ENCODE measurements around the gene ST13. TPM values are rescaled to one million over a fixed set of nuclear protein-coding genes. Genes with fewer than 3 reads are reported as not detected.
"Not testable (repeated sequence)": the region's sequence is repeated elsewhere in the genome, so short reads cannot be mapped to it uniquely, and the experiment has no call there.

Gene ST13
- total RNA-seq, 1 experiment from 2014 or later: 200 TPM

DNA sequence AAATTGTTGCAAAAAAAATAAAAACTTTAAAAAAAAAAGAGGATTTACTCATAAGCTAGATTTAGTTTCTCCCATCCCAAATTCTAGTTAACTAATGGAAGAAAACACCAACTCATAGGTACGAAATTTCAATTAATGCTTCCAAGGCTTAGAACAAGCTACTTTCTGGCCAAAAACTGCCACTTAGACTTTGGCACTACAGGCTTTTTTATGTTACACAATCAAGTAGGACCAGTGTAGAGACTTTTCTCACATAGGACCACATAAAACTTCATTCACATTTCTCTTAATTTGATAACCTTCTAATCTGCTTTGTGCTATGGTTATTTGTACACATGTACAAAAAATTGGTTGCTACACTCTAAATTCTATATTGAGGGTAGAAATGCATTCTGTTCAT, 3.1 kb downstream of the ST13 start:
- no peak for DNase-seq (ENCODE audit: low read depth, low spot score)
- H3K4me3 ChIP-seq (ENCODE audit: low read depth in 2 of 2, low read length in 2 of 2): peak overlapping the region in 1 of 2 experiments; percentile 66; a peak in 3 of 4 replicates
- no peak for TF ChIP-seq SIN3A (IDR thresholded peaks at IDR 0.05; ENCODE audit: borderline replicate concordance, insufficient read depth, low read depth, low read length)
- TF ChIP-seq TCF7L2 (IDR thresholded peaks at IDR 0.05; ENCODE audit: low read depth, low read length): no peak
- TF ChIP-seq, protein P1, sequence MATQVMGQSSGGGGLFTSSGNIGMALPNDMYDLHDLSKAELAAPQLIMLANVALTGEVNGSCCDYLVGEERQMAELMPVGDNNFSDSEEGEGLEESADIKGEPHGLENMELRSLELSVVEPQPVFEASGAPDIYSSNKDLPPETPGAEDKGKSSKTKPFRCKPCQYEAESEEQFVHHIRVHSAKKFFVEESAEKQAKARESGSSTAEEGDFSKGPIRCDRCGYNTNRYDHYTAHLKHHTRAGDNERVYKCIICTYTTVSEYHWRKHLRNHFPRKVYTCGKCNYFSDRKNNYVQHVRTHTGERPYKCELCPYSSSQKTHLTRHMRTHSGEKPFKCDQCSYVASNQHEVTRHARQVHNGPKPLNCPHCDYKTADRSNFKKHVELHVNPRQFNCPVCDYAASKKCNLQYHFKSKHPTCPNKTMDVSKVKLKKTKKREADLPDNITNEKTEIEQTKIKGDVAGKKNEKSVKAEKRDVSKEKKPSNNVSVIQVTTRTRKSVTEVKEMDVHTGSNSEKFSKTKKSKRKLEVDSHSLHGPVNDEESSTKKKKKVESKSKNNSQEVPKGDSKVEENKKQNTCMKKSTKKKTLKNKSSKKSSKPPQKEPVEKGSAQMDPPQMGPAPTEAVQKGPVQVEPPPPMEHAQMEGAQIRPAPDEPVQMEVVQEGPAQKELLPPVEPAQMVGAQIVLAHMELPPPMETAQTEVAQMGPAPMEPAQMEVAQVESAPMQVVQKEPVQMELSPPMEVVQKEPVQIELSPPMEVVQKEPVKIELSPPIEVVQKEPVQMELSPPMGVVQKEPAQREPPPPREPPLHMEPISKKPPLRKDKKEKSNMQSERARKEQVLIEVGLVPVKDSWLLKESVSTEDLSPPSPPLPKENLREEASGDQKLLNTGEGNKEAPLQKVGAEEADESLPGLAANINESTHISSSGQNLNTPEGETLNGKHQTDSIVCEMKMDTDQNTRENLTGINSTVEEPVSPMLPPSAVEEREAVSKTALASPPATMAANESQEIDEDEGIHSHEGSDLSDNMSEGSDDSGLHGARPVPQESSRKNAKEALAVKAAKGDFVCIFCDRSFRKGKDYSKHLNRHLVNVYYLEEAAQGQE (IDR thresholded peaks at IDR 0.05; ENCODE audit: insufficient read depth in 1 of 2, low read depth in 2 of 2, low read length in 1 of 2): no peak
- TF ChIP-seq POLR2AphosphoS5 (IDR thresholded peaks at IDR 0.05; ENCODE audit: low read depth, low read length): no peak
- TF ChIP-seq, protein P2, sequence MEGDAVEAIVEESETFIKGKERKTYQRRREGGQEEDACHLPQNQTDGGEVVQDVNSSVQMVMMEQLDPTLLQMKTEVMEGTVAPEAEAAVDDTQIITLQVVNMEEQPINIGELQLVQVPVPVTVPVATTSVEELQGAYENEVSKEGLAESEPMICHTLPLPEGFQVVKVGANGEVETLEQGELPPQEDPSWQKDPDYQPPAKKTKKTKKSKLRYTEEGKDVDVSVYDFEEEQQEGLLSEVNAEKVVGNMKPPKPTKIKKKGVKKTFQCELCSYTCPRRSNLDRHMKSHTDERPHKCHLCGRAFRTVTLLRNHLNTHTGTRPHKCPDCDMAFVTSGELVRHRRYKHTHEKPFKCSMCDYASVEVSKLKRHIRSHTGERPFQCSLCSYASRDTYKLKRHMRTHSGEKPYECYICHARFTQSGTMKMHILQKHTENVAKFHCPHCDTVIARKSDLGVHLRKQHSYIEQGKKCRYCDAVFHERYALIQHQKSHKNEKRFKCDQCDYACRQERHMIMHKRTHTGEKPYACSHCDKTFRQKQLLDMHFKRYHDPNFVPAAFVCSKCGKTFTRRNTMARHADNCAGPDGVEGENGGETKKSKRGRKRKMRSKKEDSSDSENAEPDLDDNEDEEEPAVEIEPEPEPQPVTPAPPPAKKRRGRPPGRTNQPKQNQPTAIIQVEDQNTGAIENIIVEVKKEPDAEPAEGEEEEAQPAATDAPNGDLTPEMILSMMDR (IDR thresholded peaks at IDR 0.05): no peak
- no peaks in the 10 kb centered on the region for H3K27me3 ChIP-seq (ENCODE audit: control insufficient read depth, insufficient read depth, low read length)
- H3K27ac ChIP-seq (ENCODE audit: low read length): peak overlapping the region; percentile 86
- no peaks in the 10 kb centered on the region for H3K9me3 ChIP-seq (ENCODE audit: control insufficient read depth, insufficient read depth, low read depth, low read length)
- in situ Hi-C loops (cut with HindIII; ENCODE audit: low pct_unique_long_range_greater_than_20kb, low sequenced_read_pairs) (no loop called here), intact Hi-C loops (cut with micrococcal nuclease; ENCODE audit: unreplicated experiment) (no loop called here)
- CTCF ChIA-PET: no interaction called here
- no TSS peak for BruUV-seq (replicated peaks)
- ATAC-seq: no peak
- H3K36me3 ChIP-seq (ENCODE audit: control insufficient read depth, insufficient read depth, low read length): peaks cover 21% of the 10 kb centered on the region
- peaks cover 28% of the 10 kb centered on the region for H3K4me1 ChIP-seq (ENCODE audit: control insufficient read depth, insufficient read depth, low read length)
- POLR2A ChIA-PET: interaction anchor here (0.6 kb wide), 1 partner anchor 1816 kb away, joined by 5 read pairs; no protein-coding TSS in a partner anchor

DNA sequence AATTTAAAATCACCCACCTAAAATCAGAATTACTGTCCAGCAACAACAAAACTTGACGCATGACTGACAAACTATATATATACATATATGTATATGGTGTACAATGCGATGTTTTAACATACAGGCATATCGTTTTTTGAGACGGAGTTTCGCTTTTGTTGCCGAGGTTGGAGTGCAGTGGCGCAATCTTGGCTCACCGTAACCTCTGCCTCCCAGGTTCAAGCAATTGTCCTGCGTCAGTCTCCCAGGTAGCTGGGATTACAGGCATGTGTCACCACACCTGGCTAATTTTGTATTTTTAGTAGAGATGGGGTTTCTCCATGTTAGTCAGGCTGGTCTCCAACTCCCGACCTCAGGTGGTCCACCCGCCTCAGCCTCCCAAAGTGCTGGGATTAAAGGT, 10.6 kb downstream of the ST13 start:
- ATAC-seq; intact Hi-C loops (cut with micrococcal nuclease; ENCODE audit: unreplicated experiment); CTCF ChIA-PET; H3K4me1 ChIP-seq (ENCODE audit: control insufficient read depth, insufficient read depth, low read length); H3K4me3 ChIP-seq (ENCODE audit: low read depth in 2 of 2, low read length in 2 of 2); BruUV-seq (replicated peaks); H3K9me3 ChIP-seq (ENCODE audit: control insufficient read depth, insufficient read depth, low read depth, low read length); H3K27ac ChIP-seq (ENCODE audit: low read length); DNase-seq (ENCODE audit: low read depth, low spot score); in situ Hi-C loops (cut with HindIII; ENCODE audit: low pct_unique_long_range_greater_than_20kb, low sequenced_read_pairs); H3K27me3 ChIP-seq (ENCODE audit: control insufficient read depth, insufficient read depth, low read length): not testable (repeated sequence)
- POLR2A ChIA-PET: interaction anchor here (0.6 kb wide), 1 partner anchor 232 kb away, joined by 4 read pairs; no protein-coding TSS in a partner anchor
- H3K36me3 ChIP-seq (ENCODE audit: control insufficient read depth, insufficient read depth, low read length): peaks cover 44% of the 10 kb centered on the region

DNA sequence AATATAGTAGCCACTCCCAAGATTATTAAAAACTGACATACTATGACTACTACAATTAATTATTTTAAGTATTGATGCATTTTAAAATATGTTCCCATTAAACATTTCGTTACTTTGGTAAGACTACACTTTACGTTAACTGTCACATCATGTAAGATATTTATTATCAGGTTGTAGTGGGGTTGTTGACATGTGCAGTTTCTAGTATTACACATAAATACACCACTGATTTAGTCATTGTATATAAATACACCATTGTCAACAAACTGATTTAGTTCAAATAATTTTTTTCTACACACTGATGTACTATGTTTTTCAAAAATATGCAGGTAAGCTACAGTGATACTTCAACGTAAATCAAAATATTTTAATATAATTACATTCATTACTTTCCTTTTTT, 11.5 kb downstream of the ST13 start:
- TF ChIP-seq, protein P1 (IDR thresholded peaks at IDR 0.05; ENCODE audit: insufficient read depth in 1 of 2, low read depth in 2 of 2, low read length in 1 of 2): no peak
- TF ChIP-seq SIN3A (IDR thresholded peaks at IDR 0.05; ENCODE audit: borderline replicate concordance, insufficient read depth, low read depth, low read length) (no peak), POLR2AphosphoS5 (IDR thresholded peaks at IDR 0.05; ENCODE audit: low read depth, low read length) (no peak), TCF7L2 (IDR thresholded peaks at IDR 0.05; ENCODE audit: low read depth, low read length) (no peak)
- TF ChIP-seq, protein P2 (IDR thresholded peaks at IDR 0.05): no peak
- intact Hi-C loops (cut with micrococcal nuclease; ENCODE audit: unreplicated experiment): no loop called here

More for the DNA sequence above, 11.5 kb downstream of the ST13 start:
- ChIA-PET POLR2A (no interaction called here), CTCF (no interaction called here)
- Histone ChIP-seq H3K4me1 (ENCODE audit: control insufficient read depth, insufficient read depth, low read length) (no peaks in the 10 kb centered on the region), H3K36me3 (ENCODE audit: control insufficient read depth, insufficient read depth, low read length) (peaks cover 43% of the 10 kb centered on the region), H3K9me3 (ENCODE audit: control insufficient read depth, insufficient read depth, low read depth, low read length) (no peaks in the 10 kb centered on the region), H3K27me3 (ENCODE audit: control insufficient read depth, insufficient read depth, low read length) (no peaks in the 10 kb centered on the region), H3K27ac (ENCODE audit: low read length) (no peak overlapping the region), H3K4me3 (ENCODE audit: low read depth in 2 of 2, low read length in 2 of 2) (no peak overlapping the region)
- in situ Hi-C loops (cut with HindIII; ENCODE audit: low pct_unique_long_range_greater_than_20kb, low sequenced_read_pairs): no loop called here
- ATAC-seq: no peak
- BruUV-seq (replicated peaks): no TSS peak
- no peak for DNase-seq (ENCODE audit: low read depth, low spot score)

All from Panc1 (cell line).